KMS-11 (cell line): ENCODE data around the gene YTHDC2.

Source experiments
- H2AFZ ChIP-seq: fragments of 200-600 bp; sonication (generic); 2 replicates; pipeline ENCODE4 v1.6.1; 2016; ENCODE audit warnings: antibody characterized with exemption, mixed run types, low read depth
- H3K27ac ChIP-seq: fragments of 200-600 bp; sonication (generic); 2 replicates; pipeline ENCODE4 v1.6.1; 2016; ENCODE audit warnings: mild to moderate bottlenecking, mixed run types
- H3K27me3 ChIP-seq: fragments of 200-600 bp; sonication (generic); 2 replicates; pipeline ENCODE4 v1.6.1; 2017; ENCODE audit warnings: mild to moderate bottlenecking, low read depth, mixed run types, moderate library complexity; ENCODE audit not compliant: insufficient read depth
- H3K36me3 ChIP-seq: fragments of 200-600 bp; sonication (generic); 2 replicates; pipeline ENCODE4 v1.6.1; 2017; ENCODE audit warnings: mild to moderate bottlenecking, mixed run types; ENCODE audit not compliant: insufficient read depth
- H3K4me1 ChIP-seq: fragments of 200-600 bp; sonication (generic); 2 replicates; pipeline ENCODE4 v1.6.1; 2016; ENCODE audit warnings: mild to moderate bottlenecking, low read depth, mixed run types; ENCODE audit not compliant: poor library complexity, severe bottlenecking
- H3K4me2 ChIP-seq: fragments of 200-600 bp; sonication (generic); 2 replicates; pipeline ENCODE4 v1.7.0; 2016; ENCODE audit warnings: mild to moderate bottlenecking, mixed run types
- H3K4me3 ChIP-seq: fragments of 200-600 bp; sonication (generic); IDR thresholded peaks from 2 replicates; pipeline ENCODE4 v1.6.1; 2017; ENCODE audit warnings: low read depth, low read length, mixed read lengths; ENCODE audit not compliant: insufficient read depth
- H3K79me2 ChIP-seq: fragments of 200-600 bp; sonication (generic); 2 replicates; pipeline ENCODE4 v1.6.1; 2016; ENCODE audit warnings: low read depth, mixed run types; ENCODE audit not compliant: insufficient read depth
- H3K9ac ChIP-seq: fragments of 200-600 bp; sonication (generic); 2 replicates; pipeline ENCODE4 v1.6.1; 2016; ENCODE audit warnings: mild to moderate bottlenecking, mixed run types
- H4K20me1 ChIP-seq: fragments of 200-600 bp; sonication (generic); 2 replicates; pipeline ENCODE4 v1.6.1; 2016; ENCODE audit warnings: mild to moderate bottlenecking, mixed run types; ENCODE audit not compliant: insufficient read depth
- CTCF ChIP-seq: fragments of 200-600 bp; sonication (generic); conservative IDR thresholded peaks from 2 replicates; pipeline ENCODE4 v1.6.1; 2017; ENCODE audit warnings: low read depth, mild to moderate bottlenecking, antibody characterized with exemption, low read length, moderate library complexity, mixed read lengths

Gene YTHDC2

GRCh38 chr5:113634957-113635356 is 121.5 kb downstream of the YTHDC2 start:
- Histone ChIP-seq H3K27me3 (no peaks in the 10 kb centered on the region), H3K4me2 (no peak overlapping the region), H3K27ac (no peak overlapping the region), H2AFZ (no peak overlapping the region), H3K4me1 (no peaks in the 10 kb centered on the region), H3K36me3 (no peaks in the 10 kb centered on the region), H3K4me3 (no peak overlapping the region), H3K79me2 (no peaks in the 10 kb centered on the region), H4K20me1 (no peaks in the 10 kb centered on the region), H3K9ac (no peak overlapping the region)
- TF ChIP-seq CTCF = no peak

- Histone ChIP-seq H3K79me2 (no peaks in the 10 kb centered on the region), H3K27me3 (no peaks in the 10 kb centered on the region), H3K4me3 (no peak overlapping the region), H3K4me2 (no peak overlapping the region), H3K4me1 (no peaks in the 10 kb centered on the region), H2AFZ (no peak overlapping the region), H3K36me3 (no peaks in the 10 kb centered on the region), H3K9ac (no peak overlapping the region), H3K27ac (no peak overlapping the region), H4K20me1 (no peaks in the 10 kb centered on the region)
- no peak for TF ChIP-seq CTCF
Observed at GRCh38 chr5:113641715-113642114, 128.2 kb downstream of the YTHDC2 start.
